WTC11 (cell line): Measurements from ENCODE around the gene EXD3. TPM values are rescaled to one million over a fixed set of nuclear protein-coding genes. Genes with fewer than 3 reads are reported as not detected.
A peak's percentile ranks its signal among the peaks of the same experiment; 100 is the strongest.

Experiments
- ATAC-seq: fragments of 200-7000 bp; cut with Tn5 transposase; 2 replicates; pipeline ENCODE4 v1.10.0; 2021; ENCODE audit warnings: mild to moderate bottlenecking, moderate library complexity
- CTCF ChIA-PET: fragments of 300-600 bp; sonication (Branson Sonifier 250); formaldehyde crosslinking; loops from one replicate; lab custom pipeline; 2021; ENCODE audit warnings: antibody characterized with exemption; lab: Charles Lee
- POLR2A ChIA-PET: fragments of 350-600 bp; sonication (Branson Sonifier 250); formaldehyde crosslinking; loops from one replicate; lab custom pipeline; 2021; ENCODE audit warnings: antibody characterized with exemption; lab: Charles Lee
- DNase-seq: peaks from one replicate; pipeline ENCODE4 v3.0.0; 2021; ENCODE audit warnings: low spot score
- H3K27ac Mint-ChIP-seq: 2 replicates; pipeline ENCODE4 v1.8.0; 2021; ENCODE audit warnings: mixed read lengths
- H3K27me3 Mint-ChIP-seq: 2 replicates; pipeline ENCODE4 v1.8.0; 2021; ENCODE audit warnings: low read depth, mild to moderate bottlenecking, moderate library complexity, mixed read lengths
- H3K36me3 Mint-ChIP-seq: 2 replicates; pipeline ENCODE4 v1.8.0; 2021; ENCODE audit warnings: mixed read lengths
- H3K4me1 Mint-ChIP-seq: 2 replicates; pipeline ENCODE4 v1.8.0; 2022; ENCODE audit warnings: mixed read lengths
- H3K4me3 Mint-ChIP-seq: 2 replicates; pipeline ENCODE4 v1.8.0; 2021; ENCODE audit warnings: mild to moderate bottlenecking, moderate library complexity, mixed read lengths
- H3K9me3 Mint-ChIP-seq: 2 replicates; pipeline ENCODE4 v1.8.0; 2021; ENCODE audit warnings: mixed read lengths
- CBFB ChIP-seq: sonication (generic); formaldehyde crosslinking; IDR thresholded peaks from 2 replicates; pipeline ENCODE4 v1.8.1; 2022; ENCODE audit warnings: mild to moderate bottlenecking, low read depth, missing genetic modification reagents
- CREB1 ChIP-seq: sonication (generic); formaldehyde crosslinking; IDR thresholded peaks from 2 replicates; pipeline ENCODE4 v1.8.0; 2023; ENCODE audit warnings: mild to moderate bottlenecking, missing genetic modification reagents
- ELF4 ChIP-seq: sonication (generic); formaldehyde crosslinking; IDR thresholded peaks from 2 replicates; pipeline ENCODE4 v1.8.1; 2022; ENCODE audit warnings: low read depth, mild to moderate bottlenecking, moderate library complexity, missing genetic modification reagents
- ESRRA ChIP-seq: sonication (generic); formaldehyde crosslinking; IDR thresholded peaks from 2 replicates; pipeline ENCODE4 v1.8.1; 2022; ENCODE audit warnings: mild to moderate bottlenecking, missing genetic modification reagents, borderline replicate concordance
- GABPB1 ChIP-seq: sonication (generic); formaldehyde crosslinking; IDR thresholded peaks from 2 replicates; pipeline ENCODE4 v1.8.1; 2023; ENCODE audit warnings: mild to moderate bottlenecking, missing genetic modification reagents
- GTF2I ChIP-seq: fragments of 250-450 bp; sonication (Bioruptor Pico); conservative IDR thresholded peaks from 2 replicates; pipeline ENCODE4 v1.4.0; 2021; ENCODE audit warnings: mild to moderate bottlenecking
- MXD4 ChIP-seq: fragments of 250-450 bp; sonication (Bioruptor Pico); IDR thresholded peaks from 2 replicates; pipeline ENCODE4 v1.8.0; 2021; ENCODE audit warnings: mild to moderate bottlenecking, moderate library complexity, borderline replicate concordance
- NFATC4 ChIP-seq: fragments of 250-450 bp; sonication (Bioruptor Pico); IDR thresholded peaks from 2 replicates; pipeline ENCODE4 v1.9.0; 2021; ENCODE audit warnings: mild to moderate bottlenecking
- NR3C1 ChIP-seq: sonication (generic); formaldehyde crosslinking; conservative IDR thresholded peaks from 2 replicates; pipeline ENCODE4 v1.8.1; 2023; ENCODE audit warnings: low read depth, mild to moderate bottlenecking, missing genetic modification reagents
- OVOL2 ChIP-seq: fragments of 250-450 bp; sonication (Bioruptor Pico); IDR thresholded peaks from 2 replicates; pipeline ENCODE4 v1.9.0; 2021; ENCODE audit warnings: mild to moderate bottlenecking, borderline replicate concordance
- RORB ChIP-seq: fragments of 250-450 bp; sonication (Bioruptor Pico); IDR thresholded peaks from 2 replicates; pipeline ENCODE4 v1.9.0; 2021; ENCODE audit warnings: mild to moderate bottlenecking
- SMAD3 ChIP-seq: sonication (generic); formaldehyde crosslinking; IDR thresholded peaks from 2 replicates; pipeline ENCODE4 v1.8.0; 2022; ENCODE audit warnings: missing genetic modification reagents, mild to moderate bottlenecking, borderline replicate concordance
- SOX15 ChIP-seq: fragments of 250-450 bp; sonication (Bioruptor Pico); IDR thresholded peaks from 2 replicates; pipeline ENCODE4 v1.9.0; 2021; ENCODE audit warnings: mild to moderate bottlenecking
- TEAD1 ChIP-seq: sonication (generic); formaldehyde crosslinking; IDR thresholded peaks from 2 replicates; pipeline ENCODE4 v1.8.0; 2022; ENCODE audit warnings: mild to moderate bottlenecking, missing genetic modification reagents
- ZNF232 ChIP-seq: sonication (generic); formaldehyde crosslinking; IDR thresholded peaks from 2 replicates; pipeline ENCODE4 v1.8.0; 2022; ENCODE audit warnings: mild to moderate bottlenecking, missing genetic modification reagents
- ZNF425 ChIP-seq: fragments of 250-450 bp; sonication (Bioruptor Pico); conservative IDR thresholded peaks from 2 replicates; pipeline ENCODE4 v1.9.0; 2021; ENCODE audit warnings: mild to moderate bottlenecking
- ZNF512 ChIP-seq: sonication (generic); formaldehyde crosslinking; IDR thresholded peaks from 2 replicates; pipeline ENCODE4 v1.8.1; 2022; ENCODE audit warnings: missing genetic modification reagents, borderline replicate concordance
- total RNA-seq: library from RNA; stranded (reverse); gene quantifications from 3 replicates; pipeline ENCODE4 v1.2.3, GENCODE V29; 2021
- TF ChIP-seq, protein P1 (sequence below): sonication (generic); formaldehyde crosslinking; conservative IDR thresholded peaks from 2 replicates; pipeline ENCODE4 v1.8.1; 2022; ENCODE audit warnings: mild to moderate bottlenecking, missing genetic modification reagents
- TF ChIP-seq, protein P2 (sequence below): sonication (generic); formaldehyde crosslinking; IDR thresholded peaks from 2 replicates; pipeline ENCODE4 v1.8.1; 2023; ENCODE audit warnings: mild to moderate bottlenecking, missing genetic modification reagents
- TF ChIP-seq, protein P3 (sequence below): sonication (generic); formaldehyde crosslinking; IDR thresholded peaks from 2 replicates; pipeline ENCODE4 v1.8.0; 2023; ENCODE audit warnings: missing genetic modification reagents
- TF ChIP-seq, protein P4 (sequence below): sonication (generic); formaldehyde crosslinking; IDR thresholded peaks from 2 replicates; pipeline ENCODE4 v1.8.1; 2022; ENCODE audit warnings: low read depth, mild to moderate bottlenecking, moderate library complexity, missing genetic modification reagents, borderline replicate concordance
- TF ChIP-seq, protein P5 (sequence below): fragments of 250-450 bp; sonication (Bioruptor Pico); IDR thresholded peaks from 2 replicates; pipeline ENCODE4 v1.9.0; 2021; ENCODE audit warnings: mild to moderate bottlenecking

The EXD3 gene
- total RNA-seq, 1 experiment from 2014 or later = 21.2 TPM

DNA sequence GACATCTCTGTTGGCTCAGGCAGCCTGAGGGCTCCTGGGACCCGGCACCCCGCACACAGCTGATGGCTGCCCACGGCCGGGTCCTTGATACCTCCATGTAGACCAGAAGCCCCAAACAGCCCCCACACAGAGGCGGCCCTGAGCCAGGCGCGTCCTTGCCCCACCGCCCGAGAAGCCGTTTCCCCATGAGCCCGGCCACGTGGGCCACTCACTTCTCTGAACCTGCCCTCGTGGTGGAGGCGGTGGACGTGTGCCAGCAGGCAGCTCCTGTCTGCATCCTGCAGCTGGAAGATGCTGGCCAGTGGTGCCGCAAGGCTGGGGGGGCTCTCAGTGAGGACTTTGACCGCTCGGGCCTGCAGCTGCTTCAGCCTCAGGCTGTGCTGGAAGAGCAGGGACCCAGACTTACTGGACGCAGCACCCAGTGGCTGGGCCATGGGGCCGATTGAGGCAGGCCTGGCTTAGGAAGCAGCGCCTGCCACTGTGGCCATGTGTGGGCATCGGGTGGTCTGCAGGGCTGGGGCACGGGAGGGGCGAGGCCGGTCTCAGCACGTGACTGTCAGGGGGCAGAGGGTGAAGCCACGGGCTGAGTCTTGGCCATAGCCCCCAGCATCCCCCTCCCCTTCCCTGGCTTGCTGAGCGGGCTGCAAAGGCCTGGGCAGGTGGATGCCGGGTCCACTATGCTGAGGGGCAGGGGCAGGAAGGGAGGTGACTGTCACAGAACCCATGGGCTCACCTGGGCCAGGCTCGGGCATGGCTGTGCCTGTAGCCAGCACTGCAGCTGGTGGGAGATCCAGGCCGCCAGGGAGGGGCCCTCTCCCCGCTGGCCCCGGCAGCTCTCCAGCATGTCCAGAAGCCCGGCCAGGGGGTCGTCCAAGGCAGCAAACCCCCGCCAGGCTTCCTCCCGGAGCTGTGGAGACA, 50.0 kb downstream of the EXD3 start (continued):
- TF ChIP-seq ZNF425 (CRISPR knock-in tag) = no peak
- TF ChIP-seq OVOL2 (CRISPR knock-in tag) = no peak
- TF ChIP-seq TEAD1 = no peak
- TF ChIP-seq GABPB1 (CRISPR knock-in tag) = no peak
- no peak for TF ChIP-seq ZNF232
- TF ChIP-seq ELF4 = no peak
- TF ChIP-seq SMAD3 (CRISPR knock-in tag) = no peak
- TF ChIP-seq CREB1 = no peak

GRCh38 chr9:137371946-137372651, 50.9 kb downstream of the EXD3 start:
- 0 out of 2 replicates have a peak, but pooled peaks cover 4% of the 10 kb centered on the region for H3K9me3 Mint-ChIP-seq
- peaks cover 10% of the 10 kb centered on the region for H3K27me3 Mint-ChIP-seq
- ChIA-PET CTCF (interaction anchor here (0.8 to 1.4 kb wide), 3 partner anchors 70 to 135 kb away, joined by 3 to 5 read pairs (median 4); partner anchors contain the start of gene NRARP), POLR2A (no interaction called here)
- ATAC-seq (no peak), DNase-seq (peak; percentile 9)
- 0 out of 2 replicates have a peak overlapping the region, but pooled peaks have one; percentile 27 for H3K27ac Mint-ChIP-seq
- 0 out of 2 replicates have a peak, but pooled peaks cover 3% of the 10 kb centered on the region for H3K36me3 Mint-ChIP-seq
- no peaks in the 10 kb centered on the region for H3K4me1 Mint-ChIP-seq
- no peak for TF ChIP-seq ZNF512 (CRISPR knock-in tag)
- TF ChIP-seq, protein P1, sequence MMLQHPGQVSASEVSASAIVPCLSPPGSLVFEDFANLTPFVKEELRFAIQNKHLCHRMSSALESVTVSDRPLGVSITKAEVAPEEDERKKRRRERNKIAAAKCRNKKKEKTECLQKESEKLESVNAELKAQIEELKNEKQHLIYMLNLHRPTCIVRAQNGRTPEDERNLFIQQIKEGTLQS (CRISPR knock-in tag) = no peak
- no peak for TF ChIP-seq ZNF232
- TF ChIP-seq, protein P2, sequence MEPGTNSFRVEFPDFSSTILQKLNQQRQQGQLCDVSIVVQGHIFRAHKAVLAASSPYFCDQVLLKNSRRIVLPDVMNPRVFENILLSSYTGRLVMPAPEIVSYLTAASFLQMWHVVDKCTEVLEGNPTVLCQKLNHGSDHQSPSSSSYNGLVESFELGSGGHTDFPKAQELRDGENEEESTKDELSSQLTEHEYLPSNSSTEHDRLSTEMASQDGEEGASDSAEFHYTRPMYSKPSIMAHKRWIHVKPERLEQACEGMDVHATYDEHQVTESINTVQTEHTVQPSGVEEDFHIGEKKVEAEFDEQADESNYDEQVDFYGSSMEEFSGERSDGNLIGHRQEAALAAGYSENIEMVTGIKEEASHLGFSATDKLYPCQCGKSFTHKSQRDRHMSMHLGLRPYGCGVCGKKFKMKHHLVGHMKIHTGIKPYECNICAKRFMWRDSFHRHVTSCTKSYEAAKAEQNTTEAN = no peak
- H3K4me3 Mint-ChIP-seq = no peak overlapping the region

DNA sequence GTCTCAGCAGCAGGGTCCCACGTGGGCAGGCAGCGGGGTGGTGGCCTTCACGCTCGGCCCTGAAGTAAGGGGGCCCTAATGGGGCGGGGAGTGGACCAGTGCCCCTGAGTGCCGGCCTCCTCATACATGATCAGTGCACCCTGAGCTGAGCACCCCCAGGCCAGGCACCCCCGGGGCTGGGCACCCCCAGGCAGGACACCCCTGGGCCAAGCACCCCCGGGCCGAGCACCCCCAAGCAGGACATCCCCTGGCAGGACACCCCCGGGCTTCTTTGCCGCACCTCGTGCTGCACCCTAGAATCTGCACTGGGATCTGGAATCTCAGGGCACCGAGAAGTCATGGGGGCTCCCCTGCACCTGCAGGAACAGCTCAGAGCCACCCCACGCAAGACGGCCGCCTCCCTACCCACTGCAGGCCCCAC, 51.4 kb downstream of the EXD3 start:
- ChIA-PET POLR2A (no interaction called here), CTCF (no interaction called here)
- 0 out of 2 replicates have a peak, but pooled peaks cover 4% of the 10 kb centered on the region for H3K9me3 Mint-ChIP-seq
- DNase-seq (no peak), ATAC-seq (no peak)
- 0 out of 2 replicates have a peak, but pooled peaks cover 3% of the 10 kb centered on the region for H3K36me3 Mint-ChIP-seq
- TF ChIP-seq ESRRA = no peak
- TF ChIP-seq, protein P3, sequence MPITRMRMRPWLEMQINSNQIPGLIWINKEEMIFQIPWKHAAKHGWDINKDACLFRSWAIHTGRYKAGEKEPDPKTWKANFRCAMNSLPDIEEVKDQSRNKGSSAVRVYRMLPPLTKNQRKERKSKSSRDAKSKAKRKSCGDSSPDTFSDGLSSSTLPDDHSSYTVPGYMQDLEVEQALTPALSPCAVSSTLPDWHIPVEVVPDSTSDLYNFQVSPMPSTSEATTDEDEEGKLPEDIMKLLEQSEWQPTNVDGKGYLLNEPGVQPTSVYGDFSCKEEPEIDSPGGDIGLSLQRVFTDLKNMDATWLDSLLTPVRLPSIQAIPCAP = no peak
- TF ChIP-seq NFATC4 (CRISPR knock-in tag) = no peak
- TF ChIP-seq, protein P1 (CRISPR knock-in tag) = no peak
- TF ChIP-seq NR3C1 = no peak
- no peak for TF ChIP-seq CBFB (CRISPR knock-in tag)
- TF ChIP-seq, protein P4, sequence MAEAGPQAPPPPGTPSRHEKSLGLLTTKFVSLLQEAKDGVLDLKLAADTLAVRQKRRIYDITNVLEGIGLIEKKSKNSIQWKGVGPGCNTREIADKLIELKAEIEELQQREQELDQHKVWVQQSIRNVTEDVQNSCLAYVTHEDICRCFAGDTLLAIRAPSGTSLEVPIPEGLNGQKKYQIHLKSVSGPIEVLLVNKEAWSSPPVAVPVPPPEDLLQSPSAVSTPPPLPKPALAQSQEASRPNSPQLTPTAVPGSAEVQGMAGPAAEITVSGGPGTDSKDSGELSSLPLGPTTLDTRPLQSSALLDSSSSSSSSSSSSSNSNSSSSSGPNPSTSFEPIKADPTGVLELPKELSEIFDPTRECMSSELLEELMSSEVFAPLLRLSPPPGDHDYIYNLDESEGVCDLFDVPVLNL (CRISPR knock-in tag) = no peak
- no peak for TF ChIP-seq GTF2I (CRISPR knock-in tag)
- TF ChIP-seq, protein P5, sequence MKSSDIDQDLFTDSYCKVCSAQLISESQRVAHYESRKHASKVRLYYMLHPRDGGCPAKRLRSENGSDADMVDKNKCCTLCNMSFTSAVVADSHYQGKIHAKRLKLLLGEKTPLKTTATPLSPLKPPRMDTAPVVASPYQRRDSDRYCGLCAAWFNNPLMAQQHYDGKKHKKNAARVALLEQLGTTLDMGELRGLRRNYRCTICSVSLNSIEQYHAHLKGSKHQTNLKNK = no peak
- no peak for TF ChIP-seq RORB (CRISPR knock-in tag)
- TF ChIP-seq SOX15 (CRISPR knock-in tag) = no peak
- TF ChIP-seq MXD4 (CRISPR knock-in tag) = no peak
- no peaks in the 10 kb centered on the region for H3K4me1 Mint-ChIP-seq
- no peak overlapping the region for H3K4me3 Mint-ChIP-seq
- H3K27me3 Mint-ChIP-seq = peaks cover 5% of the 10 kb centered on the region; the same call in 1 of the 2 replicates
- H3K27ac Mint-ChIP-seq = no peak overlapping the region
